HG03108 (cell line): ENCODE data around the gene ZNF496.

ENCODE experiments used
- ATAC-seq: cut with Tn5 transposase; IDR thresholded peaks from one replicate; pipeline ENCODE4 v1.9.1; 2021; ENCODE audit warnings: moderate library complexity; ENCODE audit not compliant: unreplicated experiment

ZNF496 gene

GRCh38 chr1:247329097-247329617 is 2.5 kb downstream of the ZNF496 start:
- ATAC-seq, result no peak

DNA sequence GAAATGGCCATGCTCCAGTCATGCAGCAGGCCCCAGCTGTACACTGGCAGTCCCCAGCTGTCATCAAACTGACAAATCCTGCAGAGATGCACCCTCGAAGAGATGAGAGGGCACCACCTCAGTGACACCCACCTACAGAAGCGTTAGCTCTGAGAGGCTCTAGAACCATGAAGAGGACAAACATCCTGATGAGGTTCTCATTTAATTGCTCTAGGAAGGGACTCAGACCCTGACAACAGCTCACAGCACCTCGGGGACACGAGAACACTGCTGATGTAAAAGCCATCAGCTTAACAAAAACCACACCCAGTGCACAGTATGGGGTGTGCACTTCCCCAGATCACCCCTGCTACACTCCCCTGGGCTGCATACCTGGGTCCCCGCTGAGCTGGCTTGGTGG is 3.4 kb downstream of the ZNF496 start:
- no peak for ATAC-seq

DNA sequence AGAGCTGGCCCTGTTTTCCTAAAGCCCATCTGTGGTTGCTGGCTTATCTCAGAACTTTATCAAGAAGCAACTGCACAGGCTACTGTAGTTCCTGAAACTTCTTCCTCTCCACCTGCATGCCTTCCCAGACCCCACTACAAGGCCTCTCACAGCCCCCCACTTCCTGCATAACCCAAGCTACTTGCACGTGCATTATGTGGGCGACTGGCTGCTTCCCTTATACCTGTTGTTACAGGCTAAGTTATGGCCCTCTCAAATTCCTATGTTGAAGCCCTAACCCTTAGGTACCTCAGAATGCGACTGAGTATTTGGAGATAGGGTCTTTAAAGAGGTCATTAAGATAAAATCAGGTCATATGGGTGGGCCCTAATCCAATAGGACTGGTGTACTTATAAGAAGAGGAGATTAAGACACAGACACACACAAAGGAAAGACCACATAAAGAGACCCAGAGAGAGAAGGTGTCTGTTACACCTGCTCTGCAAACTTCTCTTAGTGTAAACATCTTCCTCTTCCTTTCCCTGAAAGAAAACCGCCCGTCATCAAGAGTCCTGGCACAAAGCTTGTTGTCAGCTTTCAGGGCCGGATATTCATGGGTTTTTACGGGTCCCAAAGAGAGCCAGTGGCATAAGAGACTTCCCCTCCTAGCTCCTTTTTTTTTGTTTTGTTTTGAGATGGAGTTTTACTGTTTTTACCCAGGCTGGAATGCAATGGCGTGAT is 5.1 kb downstream of the ZNF496 start:
- ATAC-seq, result no peak

GRCh38 chr1:247324923-247325322 is 6.7 kb downstream of the ZNF496 start:
- ATAC-seq, result no peak

- ATAC-seq, result no peak
Measured at GRCh38 chr1:247324204-247324787, 7.4 kb downstream of the ZNF496 start.

DNA sequence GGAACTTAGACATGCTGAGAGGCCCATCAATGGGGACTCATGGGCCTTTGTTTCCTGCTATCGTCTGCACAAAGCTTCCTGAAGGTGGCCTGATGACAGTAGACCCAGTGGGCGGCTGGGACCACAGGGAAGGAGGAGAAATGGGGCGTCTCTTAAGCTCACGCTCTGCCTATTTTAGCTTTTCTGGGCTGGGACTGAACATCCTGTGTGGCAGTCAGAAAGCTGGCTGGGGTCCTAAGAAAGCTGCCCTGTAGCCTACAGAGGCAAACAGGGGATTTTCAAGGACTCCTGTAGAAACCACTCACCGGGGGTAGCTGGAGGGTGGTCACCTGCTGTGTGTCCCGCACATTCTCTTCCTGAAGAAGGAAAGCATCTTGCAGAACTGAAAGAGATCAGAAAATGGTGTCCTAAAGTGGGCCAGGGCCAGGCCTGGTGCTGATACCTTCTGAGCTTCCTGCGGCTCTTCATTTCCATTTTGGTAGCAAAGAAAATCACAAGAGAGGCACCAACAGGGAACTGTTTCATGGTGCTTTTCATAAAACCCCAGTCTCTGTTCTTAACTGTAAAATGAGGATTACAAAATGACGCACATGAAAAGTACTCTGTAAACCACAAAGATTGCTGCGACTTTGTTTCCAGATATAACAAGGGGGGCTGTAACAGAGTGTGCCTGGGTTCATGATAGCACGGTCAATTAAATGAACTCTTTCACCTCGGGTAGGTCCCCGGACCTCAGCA is 8.6 kb downstream of the ZNF496 start:
- ATAC-seq, result no peak

GRCh38 chr1:247322442-247322841 is 9.2 kb downstream of the ZNF496 start:
- ATAC-seq, result no peak

DNA sequence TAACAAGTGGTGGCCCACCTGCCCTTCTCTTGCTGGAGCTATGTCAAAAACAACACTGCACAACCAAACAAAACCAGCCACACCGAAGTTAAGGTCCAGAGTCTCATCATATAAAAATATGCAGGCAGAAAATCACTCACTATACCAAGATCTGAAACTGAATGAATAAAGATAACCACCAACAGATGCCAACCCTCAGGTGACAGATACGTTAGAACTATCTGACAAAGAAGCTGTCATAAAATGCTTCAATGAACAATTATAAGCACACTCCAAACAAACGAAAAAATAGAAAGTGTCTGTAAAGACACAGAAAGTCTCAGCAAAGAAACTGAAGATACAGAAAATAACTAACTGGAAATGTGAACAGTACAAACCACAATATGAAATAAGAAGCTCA is 14.0 kb downstream of the ZNF496 start:
- ATAC-seq, result no peak

GRCh38 chr1:247316590-247317197 is 15.0 kb downstream of the ZNF496 start:
- ATAC-seq, result no peak

DNA sequence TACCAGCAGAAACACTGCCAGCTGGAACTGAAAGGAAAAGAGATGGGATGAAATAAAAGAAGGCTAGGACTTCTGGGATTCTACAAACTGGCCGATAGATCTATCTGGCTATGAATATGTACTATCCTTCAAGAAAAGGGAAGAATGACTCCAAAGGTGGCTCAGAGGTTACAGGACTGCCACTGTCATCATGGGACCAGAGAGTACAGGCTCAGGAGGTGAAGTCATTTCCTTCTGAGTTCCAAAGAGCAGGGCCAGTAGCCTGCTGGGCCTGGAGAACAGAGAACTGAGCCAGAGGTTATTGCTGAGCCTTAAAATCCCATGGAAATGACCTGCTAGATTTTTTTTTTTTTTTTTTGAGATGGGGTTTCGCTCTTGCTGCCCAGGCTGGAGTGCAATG is 27.6 kb downstream of the ZNF496 start:
- ATAC-seq, result no peak

DNA sequence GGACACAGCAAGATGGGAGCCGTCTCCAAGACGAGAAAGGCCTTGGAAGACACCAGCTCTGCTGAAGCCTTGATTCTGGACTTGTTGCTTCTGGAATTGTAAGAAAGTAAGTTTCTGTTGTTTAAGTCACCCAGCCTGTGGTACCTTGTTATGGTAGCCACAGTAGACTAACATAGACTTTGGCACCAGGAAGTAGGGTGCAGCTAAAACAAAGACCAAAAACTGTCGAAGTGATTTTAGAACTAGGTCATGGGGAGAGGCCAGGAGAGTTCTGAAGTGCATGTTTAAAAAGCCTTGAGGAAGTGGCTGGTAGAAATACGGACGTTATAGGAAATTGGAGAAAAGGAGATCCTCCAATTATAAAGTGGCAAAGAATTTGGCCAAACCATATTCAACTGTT is 28.5 kb downstream of the ZNF496 start:
- ATAC-seq, result no peak

GRCh38 chr1:247301176-247301540 is 30.5 kb downstream of the ZNF496 start:
- no peak for ATAC-seq

GRCh38 chr1:247300491-247301175 is 31.0 kb downstream of the ZNF496 start:
- no peak for ATAC-seq

- no peak for ATAC-seq
Measured at GRCh38 chr1:247299723-247300381, 31.8 kb downstream of the ZNF496 start.

DNA sequence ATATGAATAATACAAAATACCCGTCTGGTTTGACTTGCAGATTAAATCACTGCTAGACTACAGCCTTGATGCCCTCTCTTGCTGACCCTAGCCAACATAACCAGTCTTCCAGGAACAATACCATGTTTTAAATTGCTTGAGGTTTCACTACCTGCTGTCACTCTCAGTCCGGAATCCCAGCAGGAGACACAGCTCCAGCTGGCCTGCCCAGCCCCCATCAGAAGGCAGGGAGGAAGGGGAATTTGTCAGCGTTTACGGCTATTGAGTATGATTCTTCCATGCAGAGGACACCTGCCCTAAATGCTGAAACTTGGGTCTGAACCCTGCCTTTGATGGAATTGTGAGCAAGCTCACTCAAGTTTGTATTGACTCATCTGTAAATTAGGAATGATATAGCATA is 33.0 kb downstream of the ZNF496 start:
- ATAC-seq, result no peak

- no peak for ATAC-seq
Measured at GRCh38 chr1:247298124-247298481, 33.6 kb downstream of the ZNF496 start.

- ATAC-seq, result no peak
Measured at GRCh38 chr1:247297263-247298123, 34.2 kb downstream of the ZNF496 start.

DNA sequence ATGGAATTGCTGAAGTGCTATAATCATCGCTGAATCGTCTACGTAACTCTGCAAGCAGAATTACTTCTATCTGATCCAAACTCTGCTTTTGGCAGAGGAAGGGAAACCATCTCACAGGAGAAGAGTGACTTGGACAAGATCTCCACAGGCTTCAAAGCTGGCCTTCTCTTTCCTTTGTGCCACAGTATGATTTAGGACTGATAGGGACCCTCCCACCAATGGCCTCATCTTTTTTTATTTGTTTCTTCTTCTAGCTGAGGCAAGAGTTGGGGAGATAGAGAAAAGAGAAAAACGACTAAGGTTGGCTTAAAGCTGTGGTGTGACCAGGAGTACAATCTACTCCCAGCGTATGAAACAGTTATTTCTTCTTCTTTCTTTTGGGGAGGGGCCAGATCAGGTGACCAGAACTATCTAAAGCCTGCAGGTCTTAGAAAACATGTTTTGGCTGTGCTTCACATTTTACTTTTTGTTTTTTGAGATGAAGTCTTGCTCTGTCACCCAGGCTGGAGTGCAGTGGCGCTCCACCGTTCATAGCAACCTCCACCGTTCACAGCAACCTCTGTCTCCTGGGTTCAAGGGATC is 35.0 kb downstream of the ZNF496 start:
- ATAC-seq, result no peak

- ATAC-seq, result no peak
Measured at GRCh38 chr1:247295746-247296145, 35.9 kb downstream of the ZNF496 start.
